Activated CD8-positive, alpha-beta memory T cell treated with anti-CD3 and anti-CD28 coated beads for 48 hours (primary cell): ENCODE measurements around the gene SLC47A2.
"Not testable (repeated sequence)": the region's sequence is repeated elsewhere in the genome, so short reads cannot be mapped to it uniquely, and the experiment has no call there.

Experiments
- DNase-seq, 3 experiments: peaks; one replicate each; pipeline ENCODE4 v3.0.0-alpha.2; 2020; ENCODE audit warnings: low read depth in 2 of 3, low spot score in 2 of 3

Gene SLC47A2, protein sequence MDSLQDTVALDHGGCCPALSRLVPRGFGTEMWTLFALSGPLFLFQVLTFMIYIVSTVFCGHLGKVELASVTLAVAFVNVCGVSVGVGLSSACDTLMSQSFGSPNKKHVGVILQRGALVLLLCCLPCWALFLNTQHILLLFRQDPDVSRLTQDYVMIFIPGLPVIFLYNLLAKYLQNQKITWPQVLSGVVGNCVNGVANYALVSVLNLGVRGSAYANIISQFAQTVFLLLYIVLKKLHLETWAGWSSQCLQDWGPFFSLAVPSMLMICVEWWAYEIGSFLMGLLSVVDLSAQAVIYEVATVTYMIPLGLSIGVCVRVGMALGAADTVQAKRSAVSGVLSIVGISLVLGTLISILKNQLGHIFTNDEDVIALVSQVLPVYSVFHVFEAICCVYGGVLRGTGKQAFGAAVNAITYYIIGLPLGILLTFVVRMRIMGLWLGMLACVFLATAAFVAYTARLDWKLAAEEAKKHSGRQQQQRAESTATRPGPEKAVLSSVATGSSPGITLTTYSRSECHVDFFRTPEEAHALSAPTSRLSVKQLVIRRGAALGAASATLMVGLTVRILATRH

DNA sequence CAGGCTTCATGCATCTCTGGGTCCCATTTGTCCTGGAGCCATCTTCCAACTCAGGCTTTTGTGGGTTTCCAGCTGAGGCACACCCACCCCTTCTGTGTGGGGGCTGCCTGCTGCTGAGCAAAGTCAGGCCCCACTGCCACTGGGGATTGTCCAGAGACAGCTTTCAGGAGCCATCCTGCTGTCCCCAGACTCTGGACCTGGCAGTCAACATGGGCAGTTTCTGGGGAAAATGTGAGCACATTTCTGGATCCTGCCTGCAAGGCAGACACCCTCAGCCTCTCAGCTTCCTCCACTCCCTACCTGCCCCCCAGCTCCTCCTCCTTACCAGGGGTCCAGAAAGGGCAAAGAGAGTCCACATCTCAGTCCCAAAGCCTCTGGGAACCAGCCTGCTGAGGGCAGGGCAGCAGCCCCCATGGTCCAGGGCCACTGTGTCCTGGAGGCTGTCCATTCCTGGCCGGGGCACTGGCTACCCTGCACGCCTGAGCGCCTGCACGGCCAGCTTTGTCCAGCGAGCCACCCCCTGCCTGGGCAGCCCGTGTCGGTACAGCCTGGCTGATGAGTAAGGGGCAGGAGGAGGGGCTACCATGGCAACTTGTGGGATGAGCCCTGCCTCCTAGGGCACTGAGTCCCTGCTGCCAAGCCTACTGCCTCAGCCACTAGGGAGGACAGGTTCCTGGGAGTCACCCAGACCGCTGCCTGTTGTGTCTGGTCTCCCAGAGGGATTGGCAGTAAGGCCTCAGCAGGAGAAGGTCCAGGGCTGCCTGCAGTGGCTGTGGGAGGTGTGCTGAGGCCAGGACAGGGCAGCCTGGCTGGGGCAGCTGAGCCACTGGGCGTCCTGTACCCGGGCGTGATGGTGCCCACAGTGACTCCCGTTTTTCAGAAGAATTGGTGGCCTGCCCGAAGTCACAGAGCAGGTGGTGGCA is at the start of gene SLC47A2:
SLC47A2 (minus strand) TSS at position 477 of the 923 bp plus-strand sequence; CDS start at position 448, 29 bp downstream.
- no peak for DNase-seq

GRCh38 chr17:19766016-19766415 is 49.6 kb upstream of the SLC47A2 start:
- DNase-seq = no peak

GRCh38 chr17:19763991-19764390 is 47.6 kb upstream of the SLC47A2 start:
- not testable (repeated sequence) for DNase-seq

DNA sequence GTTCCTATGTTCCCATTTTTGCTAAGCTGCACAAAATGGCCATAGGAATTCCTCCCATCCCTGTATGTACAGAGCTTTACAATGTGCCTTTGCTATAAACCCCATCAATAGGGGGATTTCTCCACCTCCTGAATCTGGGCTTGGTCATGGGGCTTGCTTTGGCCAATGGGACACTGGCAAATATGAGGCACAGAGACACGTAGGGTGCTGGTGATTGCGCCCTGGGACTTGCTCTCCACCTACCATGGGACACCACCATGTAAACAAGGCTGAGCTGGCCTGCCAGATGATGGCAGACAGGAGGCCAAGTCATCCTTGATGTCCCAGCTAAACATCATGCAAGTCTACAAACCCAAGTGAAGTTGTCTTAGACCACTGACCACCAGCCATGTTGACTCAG is 47.0 kb upstream of the SLC47A2 start:
- no peak for DNase-seq

- DNase-seq = peak in 1 of 3 experiments; percentile 40
Observed at GRCh38 chr17:19762515-19762961, 46.2 kb upstream of the SLC47A2 start.

DNA sequence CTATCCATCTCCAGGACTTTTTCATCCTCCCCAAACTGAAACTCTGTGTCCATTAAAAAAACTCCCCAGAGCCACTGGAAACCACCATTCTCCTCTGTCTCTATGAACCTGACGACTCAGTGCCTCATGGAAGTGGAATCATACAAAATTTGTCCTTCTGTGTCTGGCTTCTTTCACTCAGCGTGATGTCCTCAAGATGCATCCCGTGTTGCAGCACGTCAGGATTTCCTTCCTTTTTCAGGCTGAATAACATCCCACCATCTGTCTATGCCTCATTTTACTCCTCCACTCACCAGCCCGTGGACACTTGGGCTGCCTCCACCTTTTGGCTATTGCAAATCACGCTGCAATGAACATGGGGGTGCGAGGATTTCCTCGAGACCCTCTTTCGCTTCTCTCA is 44.4 kb upstream of the SLC47A2 start:
- no peak for DNase-seq

- DNase-seq = no peak
Observed at GRCh38 chr17:19759568-19760549, 43.5 kb upstream of the SLC47A2 start.

DNA sequence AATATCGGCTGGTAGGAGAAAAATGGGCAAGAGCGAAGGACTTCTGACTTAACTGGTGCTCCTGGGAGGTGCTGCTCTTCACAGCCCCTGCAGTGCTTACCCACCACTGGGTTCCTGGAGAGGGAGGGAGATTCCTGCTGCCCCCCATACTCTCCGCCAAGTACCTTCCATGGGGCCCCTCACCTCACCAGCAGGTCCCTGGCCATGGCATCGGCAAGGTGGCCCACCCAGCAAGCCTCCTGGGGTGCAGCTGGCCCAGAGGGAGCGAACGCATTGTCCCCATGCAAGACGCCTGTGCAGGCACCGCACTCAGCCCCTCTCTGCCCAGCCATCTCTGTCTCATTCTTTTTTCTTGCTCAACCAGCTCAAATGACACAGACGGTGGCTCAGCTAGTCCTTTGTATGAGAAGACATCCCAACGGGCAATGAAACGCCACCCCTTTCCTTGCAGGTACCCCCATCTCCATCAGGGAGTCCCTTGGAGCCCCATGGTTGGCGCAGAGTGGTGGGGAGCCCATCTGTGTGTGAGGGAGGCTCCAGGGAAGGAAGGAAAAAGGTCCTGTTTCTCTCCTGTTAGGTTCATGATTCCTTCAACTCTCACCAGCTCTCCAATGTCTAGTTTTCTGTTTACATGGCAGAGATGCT is 41.3 kb upstream of the SLC47A2 start:
- DNase-seq = no peak

DNA sequence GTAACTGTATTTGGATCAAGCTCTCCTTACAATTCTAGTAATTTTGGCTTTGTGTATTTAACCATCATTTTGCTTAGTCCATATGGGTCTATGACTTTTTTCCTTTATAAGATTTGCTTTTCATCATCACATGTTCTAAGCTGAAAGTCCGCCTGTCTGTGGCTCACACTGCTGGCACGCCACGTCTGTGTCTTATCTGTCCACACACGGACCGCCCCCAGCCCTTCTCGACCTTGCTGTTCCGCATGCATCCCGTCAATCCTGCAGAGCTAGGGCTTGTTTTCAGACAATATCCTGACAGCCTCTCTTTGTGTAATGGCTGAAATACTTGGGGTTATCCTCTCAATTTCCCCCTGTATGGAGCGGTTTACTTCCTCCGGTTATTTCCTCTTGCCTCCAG is 40.2 kb upstream of the SLC47A2 start:
- DNase-seq = no peak

DNA sequence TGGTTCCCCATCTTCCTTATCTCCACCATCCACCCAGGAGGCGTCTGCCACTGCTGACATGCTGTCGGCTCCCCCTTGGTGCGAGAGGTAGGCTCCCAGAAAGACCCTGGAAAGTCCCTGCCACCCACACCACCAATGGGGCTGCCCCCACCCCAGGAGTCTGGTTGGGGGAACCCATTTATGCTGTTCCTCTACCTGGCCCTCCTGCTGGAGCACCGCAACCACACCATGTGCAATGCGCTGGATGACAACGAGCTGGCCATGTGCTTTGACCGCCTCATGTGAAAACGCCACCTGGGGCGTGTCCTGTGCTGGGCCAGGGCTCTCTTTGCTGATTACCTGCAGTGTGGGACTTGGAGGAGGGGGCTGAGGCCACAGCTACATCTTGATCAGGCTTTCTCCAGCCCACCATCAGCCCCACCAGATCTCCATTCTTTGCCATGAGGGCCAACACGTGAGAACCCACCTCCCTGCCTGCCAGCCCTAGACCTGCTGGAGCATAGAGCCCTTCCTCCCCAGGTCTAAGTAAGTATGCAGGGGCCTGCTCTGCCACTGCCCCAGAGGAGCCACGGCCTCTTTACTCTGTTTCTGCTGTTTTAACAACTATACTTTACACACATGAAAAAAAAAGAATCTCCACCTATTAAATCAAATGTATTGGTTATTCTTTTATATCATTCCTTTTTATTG is 39.6 kb upstream of the SLC47A2 start:
- no peak for DNase-seq

- DNase-seq = no peak
Observed at GRCh38 chr17:19755392-19755791, 39.0 kb upstream of the SLC47A2 start.

DNA sequence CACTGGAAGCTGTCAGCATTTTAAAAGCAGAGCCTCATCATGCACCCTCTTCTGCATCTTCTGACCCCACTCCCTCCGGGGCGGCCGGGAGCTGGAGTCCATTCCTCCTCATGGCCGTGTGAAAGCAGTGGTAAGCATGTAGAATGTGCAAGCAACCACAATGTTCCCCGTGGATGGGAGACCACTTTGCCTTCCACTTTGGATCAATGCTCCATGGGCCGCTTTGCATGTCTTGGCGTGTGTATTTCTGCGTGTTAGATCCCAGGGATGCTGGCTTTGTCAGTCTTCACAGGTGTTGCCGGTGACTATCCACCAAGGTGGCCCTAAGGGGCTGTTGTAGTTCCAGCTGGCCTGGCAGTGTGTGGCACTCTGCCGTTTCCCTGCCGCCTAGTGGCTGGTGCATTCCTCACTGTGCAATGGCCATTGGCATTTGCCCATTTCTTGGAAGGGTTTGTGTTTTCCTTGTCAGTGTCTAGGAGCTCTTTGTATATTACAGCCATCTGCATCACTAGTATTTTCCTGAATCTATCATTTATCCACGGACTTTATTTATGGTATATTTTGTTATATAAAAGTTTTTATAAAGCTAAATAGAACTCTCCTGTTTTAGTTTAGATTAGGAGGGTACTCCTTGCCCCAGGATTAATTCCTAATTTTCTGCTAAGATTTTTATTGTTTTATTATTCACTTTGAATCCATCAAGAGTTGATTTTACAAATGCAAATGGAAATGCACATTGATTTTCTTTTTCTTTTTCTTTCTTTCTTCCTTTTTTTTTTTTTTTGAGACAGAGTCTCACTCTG is 37.5 kb upstream of the SLC47A2 start:
- DNase-seq = no peak

GRCh38 chr17:19753051-19753509 is 36.7 kb upstream of the SLC47A2 start:
- DNase-seq = no peak

GRCh38 chr17:19752216-19753050 is 36.0 kb upstream of the SLC47A2 start:
- no peak for DNase-seq

GRCh38 chr17:19750835-19751234 is 34.5 kb upstream of the SLC47A2 start:
- DNase-seq = no peak

DNA sequence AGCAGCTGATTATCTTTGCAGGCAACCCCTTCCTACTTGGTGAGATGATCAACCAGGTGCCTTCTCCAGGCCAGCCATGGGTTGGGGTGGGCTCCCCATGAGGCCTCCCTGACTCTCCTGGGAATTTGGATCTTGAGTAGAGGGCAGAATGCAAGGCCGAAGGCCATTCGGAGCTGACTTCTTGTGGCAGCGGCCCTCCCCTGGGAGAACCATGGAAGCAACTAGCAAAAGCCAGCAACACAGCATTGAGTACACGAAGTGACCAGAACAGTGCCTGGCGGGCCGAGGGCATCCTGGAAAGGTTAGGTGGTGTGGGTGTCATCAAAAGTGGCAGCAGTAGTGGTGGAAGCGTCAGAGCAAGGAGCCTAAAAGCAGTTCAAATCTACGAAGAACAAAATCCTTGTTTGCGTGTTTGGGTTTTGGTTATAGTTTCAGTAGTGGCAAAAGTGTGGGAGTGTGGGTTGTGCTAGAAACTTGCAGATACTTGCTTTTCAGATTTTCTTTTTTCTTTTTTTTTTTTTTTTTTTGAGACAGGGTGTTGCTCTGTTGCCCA is 33.7 kb upstream of the SLC47A2 start:
- no peak for DNase-seq

GRCh38 chr17:19748807-19749193 is 32.4 kb upstream of the SLC47A2 start:
- no peak for DNase-seq
